Mucosa of descending colon (tissue), 3 donors: ENCODE results near the gene CYP46A1. TPM values are rescaled to one million over a fixed set of nuclear protein-coding genes. Genes with fewer than 3 reads are reported as not detected.
"Not testable (repeated sequence)": the region's sequence is repeated elsewhere in the genome, so short reads cannot be mapped to it uniquely, and the experiment has no call there.

Source experiments
- ATAC-seq: fragments of 200-7000 bp; cut with Tn5 transposase; one replicate; pipeline ENCODE4 v1.9.1; 2020; ENCODE audit warnings: mild to moderate bottlenecking, moderate library complexity
- DNase-seq, 3 donors: peaks; one replicate each; pipeline ENCODE4 v3.0.0-alpha.2; 2020
- H3K36me3 ChIP-seq: fragments of 200-600 bp; one replicate; pipeline ENCODE4 v1.8.0; 2021; ENCODE audit warnings: low read depth, mild to moderate bottlenecking
- H3K4me1 ChIP-seq: fragments of 200-600 bp; one replicate; pipeline ENCODE4 v1.8.0; 2021; ENCODE audit warnings: low read depth, mild to moderate bottlenecking
- H3K4me3 ChIP-seq: fragments of 200-600 bp; one replicate; pipeline ENCODE4 v1.8.0; 2021; ENCODE audit warnings: mild to moderate bottlenecking
- H3K9me3 ChIP-seq: fragments of 200-600 bp; one replicate; pipeline ENCODE4 v1.8.0; 2021; ENCODE audit warnings: mild to moderate bottlenecking
- intact Hi-C, 2 donors: fragments of 100-400 bp; cut with DNase I in 1 of 2; cut with micrococcal nuclease in 1 of 2; formaldehyde crosslinking; loops; one replicate each; pipeline versions ENCODE4 v1.11.0 to v1.11.1; 2022; cut with DNase I, micrococcal nuclease
- total RNA-seq, 3 donors: library from RNA; stranded (reverse); fragmentation: NEBNext Ultra II Directional in 2 of 3; extraction: Animal tissue kit (Norgen Biotek cat#: 25700) in 2 of 3; gene quantifications; one replicate each; pipeline versions ENCODE4 v1.2.1 to v1.2.4, GENCODE V29; 2021 to 2023
- TF ChIP-seq, protein P1 (sequence below): fragments of 200-600 bp; IDR thresholded peaks from one replicate; pipeline ENCODE4 v1.8.0; 2022; ENCODE audit warnings: antibody characterized with exemption, mild to moderate bottlenecking
- donor health status: DM: no; HTN: no; CAD: no; lungs with moderate emphysema.
- donor health status: DM: no; HTN: no; CAD: no.
- donor health status: DM: no; HTN: yes; CAD: no.

Gene CYP46A1
- total RNA-seq, 3 donors from 2014 or later, result 0.14 to 1.0 (median 0.22) TPM

DNA sequence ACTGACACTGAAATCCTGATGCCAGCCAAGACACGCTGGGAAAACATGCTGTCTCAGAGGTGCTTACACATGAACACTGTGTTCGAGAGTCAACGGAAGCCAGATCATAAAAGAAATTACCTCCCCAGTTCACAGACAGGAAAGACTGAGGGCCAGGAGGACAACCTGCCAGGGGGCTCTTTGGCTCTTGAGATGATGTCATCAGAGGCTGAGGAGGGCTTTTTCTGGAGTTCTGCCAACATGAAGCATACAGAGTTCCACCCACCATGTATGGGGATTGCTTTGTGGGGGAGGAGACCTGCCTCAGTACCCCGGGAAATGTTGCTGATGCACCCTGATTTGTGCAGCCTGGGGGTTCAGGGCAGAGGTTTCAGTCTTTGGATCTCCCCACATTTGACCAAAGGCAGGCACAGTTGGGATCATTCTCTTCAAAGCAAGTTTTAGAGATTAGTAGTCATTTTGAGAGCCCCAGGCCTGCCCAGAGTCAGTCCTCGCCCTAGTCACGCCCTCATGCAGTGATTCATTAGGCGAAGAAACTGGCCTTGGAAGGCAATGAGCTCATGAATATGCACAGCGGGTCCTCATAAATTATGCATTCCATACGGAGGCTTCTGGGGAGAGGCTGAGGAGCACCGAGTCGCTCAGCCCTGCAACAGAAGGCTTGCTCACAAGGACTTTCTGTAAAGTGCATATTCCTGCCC, 74.2 kb downstream of the CYP46A1 start:
- ATAC-seq, result peak; percentile 44
- Histone ChIP-seq H3K36me3 (no peaks in the 10 kb centered on the region), H3K4me3 (no peak overlapping the region), H3K9me3 (no peaks in the 10 kb centered on the region), H3K4me1 (peaks cover 3% of the 10 kb centered on the region)
- intact Hi-C loops, result no loop called here
- TF ChIP-seq, protein P1, sequence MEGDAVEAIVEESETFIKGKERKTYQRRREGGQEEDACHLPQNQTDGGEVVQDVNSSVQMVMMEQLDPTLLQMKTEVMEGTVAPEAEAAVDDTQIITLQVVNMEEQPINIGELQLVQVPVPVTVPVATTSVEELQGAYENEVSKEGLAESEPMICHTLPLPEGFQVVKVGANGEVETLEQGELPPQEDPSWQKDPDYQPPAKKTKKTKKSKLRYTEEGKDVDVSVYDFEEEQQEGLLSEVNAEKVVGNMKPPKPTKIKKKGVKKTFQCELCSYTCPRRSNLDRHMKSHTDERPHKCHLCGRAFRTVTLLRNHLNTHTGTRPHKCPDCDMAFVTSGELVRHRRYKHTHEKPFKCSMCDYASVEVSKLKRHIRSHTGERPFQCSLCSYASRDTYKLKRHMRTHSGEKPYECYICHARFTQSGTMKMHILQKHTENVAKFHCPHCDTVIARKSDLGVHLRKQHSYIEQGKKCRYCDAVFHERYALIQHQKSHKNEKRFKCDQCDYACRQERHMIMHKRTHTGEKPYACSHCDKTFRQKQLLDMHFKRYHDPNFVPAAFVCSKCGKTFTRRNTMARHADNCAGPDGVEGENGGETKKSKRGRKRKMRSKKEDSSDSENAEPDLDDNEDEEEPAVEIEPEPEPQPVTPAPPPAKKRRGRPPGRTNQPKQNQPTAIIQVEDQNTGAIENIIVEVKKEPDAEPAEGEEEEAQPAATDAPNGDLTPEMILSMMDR, result no peak
- no peak for DNase-seq

DNA sequence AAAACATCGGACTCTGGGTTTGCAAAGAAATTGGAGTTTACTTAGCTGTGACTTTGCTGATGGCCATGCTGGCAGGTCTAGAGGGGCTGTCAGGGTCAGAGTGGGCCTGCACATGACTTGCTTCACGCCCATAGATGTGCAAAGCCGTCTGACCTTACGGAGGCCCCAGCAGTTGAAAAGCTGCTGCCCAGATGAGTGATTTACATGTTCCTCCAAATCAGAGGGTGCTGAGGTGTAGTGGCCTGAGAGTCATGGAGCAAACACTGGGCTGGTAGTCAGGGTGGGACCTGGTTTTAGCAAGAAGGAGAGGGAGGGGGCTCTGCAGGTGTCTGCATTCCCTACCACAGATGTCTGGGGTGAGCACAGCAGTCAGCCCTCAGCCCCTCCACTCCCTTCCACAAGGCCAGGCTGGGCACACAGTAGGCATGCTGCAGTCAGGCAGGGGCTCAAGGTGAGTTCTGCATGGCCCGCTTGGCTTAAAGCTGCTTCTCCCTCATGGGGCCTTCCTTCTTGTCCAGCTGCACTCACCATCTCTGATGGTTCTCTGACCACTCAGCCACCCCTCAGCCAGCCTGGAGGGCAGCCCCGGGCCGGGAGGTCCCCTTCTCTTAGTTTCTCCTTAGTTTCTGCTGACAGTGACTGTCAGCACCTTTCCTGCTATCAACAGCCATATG, 74.9 kb downstream of the CYP46A1 start:
- TF ChIP-seq, protein P1, result no peak
- Histone ChIP-seq H3K4me1 (peaks cover 3% of the 10 kb centered on the region), H3K9me3 (no peaks in the 10 kb centered on the region), H3K36me3 (no peaks in the 10 kb centered on the region), H3K4me3 (no peak overlapping the region)
- ATAC-seq (no peak), DNase-seq (no peak)
- intact Hi-C loops, result no loop called here

DNA sequence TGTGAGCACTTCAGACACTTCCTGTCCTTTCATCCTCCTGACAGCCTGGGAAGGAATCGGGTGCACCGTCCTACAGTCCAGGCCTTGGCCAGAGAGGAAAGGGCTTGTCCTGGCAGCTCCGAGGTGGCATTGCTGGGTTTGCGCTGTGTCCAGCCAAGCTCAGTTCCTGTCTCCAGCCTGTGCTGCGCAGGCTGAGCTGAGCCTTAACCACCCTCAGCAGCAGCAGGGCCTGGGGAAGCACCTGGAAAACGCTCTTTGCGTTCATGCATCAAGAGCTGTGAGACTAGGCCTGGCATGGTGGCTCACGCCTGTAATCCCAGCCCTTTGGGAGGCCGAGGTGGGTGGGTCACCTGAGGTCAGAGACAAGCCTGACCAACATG, 75.4 kb downstream of the CYP46A1 start:
- intact Hi-C loops, result no loop called here
- Histone ChIP-seq H3K4me3 (no peak overlapping the region), H3K9me3 (no peaks in the 10 kb centered on the region), H3K4me1 (peaks cover 3% of the 10 kb centered on the region), H3K36me3 (no peaks in the 10 kb centered on the region)
- ATAC-seq (no peak), DNase-seq (no peak)
- TF ChIP-seq, protein P1, result no peak

DNA sequence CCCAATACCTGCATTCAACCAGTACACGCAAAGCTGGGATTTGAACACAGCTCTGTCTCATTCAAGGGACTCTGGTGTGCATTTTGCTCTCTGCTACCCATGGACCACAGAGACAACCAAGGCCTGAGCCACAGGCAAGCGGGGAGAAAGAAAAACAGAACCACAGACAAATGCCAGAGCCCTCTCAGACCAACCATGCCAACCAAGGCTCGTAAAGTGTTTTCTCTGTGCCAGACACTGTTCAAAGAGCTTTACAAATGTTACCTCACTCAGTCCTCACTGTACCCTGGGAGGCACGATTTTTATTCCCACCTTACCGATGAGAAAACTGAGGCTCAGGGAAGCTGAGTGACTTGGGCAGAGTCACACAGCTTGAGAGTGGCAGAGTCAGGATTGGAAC, 76.7 kb downstream of the CYP46A1 start:
- intact Hi-C loops, result no loop called here
- TF ChIP-seq, protein P1, result no peak
- Histone ChIP-seq H3K4me3 (no peak overlapping the region), H3K4me1 (peaks cover 2% of the 10 kb centered on the region), H3K9me3 (no peaks in the 10 kb centered on the region), H3K36me3 (no peaks in the 10 kb centered on the region)
- DNase-seq (no peak), ATAC-seq (no peak)

DNA sequence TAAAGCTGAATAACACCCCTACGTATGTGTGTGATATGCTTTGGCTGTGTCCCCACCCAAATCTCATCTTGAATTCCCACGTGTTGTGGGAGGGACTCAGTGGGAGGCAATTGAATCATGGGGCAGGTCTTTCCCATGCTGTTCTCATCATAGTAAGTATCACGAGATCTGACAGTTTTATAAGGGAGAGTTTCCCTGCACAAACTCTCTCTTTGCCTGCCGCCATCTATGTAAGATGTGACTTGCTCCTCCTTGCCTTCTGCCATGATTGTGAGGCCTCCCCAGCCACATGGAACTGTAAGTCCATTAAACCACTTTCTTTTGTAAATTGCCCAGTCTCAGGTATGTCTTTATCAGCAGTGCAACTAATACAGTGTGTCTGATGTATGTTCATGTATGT, 78.8 kb downstream of the CYP46A1 start:
- H3K4me3 ChIP-seq, intact Hi-C loops, DNase-seq, H3K36me3 ChIP-seq, H3K4me1 ChIP-seq, ATAC-seq, H3K9me3 ChIP-seq: not testable (repeated sequence)

DNA sequence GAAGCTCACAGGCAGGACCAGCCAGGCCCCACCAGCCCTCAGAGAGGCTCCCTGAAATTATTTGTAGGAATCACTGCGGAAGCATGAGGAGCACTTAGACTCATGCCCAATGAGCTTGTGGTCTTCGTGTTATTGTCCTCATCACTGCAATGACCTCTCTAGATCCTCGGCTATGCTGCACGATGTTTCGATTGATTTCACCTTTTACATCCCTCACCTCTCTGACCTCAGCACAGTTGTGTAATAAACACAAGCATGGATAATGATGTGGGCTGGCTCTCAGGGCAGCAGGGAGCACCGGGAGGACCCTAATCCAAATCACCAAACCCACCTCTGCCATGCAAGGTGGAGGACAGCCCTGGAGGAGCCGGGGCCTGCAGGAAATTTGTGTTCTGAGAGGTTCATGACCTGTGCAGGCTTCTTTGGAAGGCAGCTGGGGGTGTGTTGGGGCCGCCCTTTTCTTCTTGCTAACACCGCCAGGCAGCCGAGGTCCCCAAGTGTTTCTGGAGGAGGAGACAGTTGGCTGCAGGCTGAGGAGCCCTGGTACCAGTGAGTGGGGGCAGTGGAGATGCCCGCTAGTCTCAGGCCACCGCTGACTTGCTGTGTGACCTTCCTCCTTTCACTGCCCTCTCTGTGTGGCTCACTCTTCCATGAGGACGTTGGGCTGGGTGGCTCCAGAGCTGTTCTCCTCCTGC, 79.6 kb downstream of the CYP46A1 start:
- DNase-seq, result no peak
- ATAC-seq, result no peak
- no peaks in the 10 kb centered on the region for H3K9me3 ChIP-seq
- TF ChIP-seq, protein P1, result no peak
- intact Hi-C loops, result no loop called here
- H3K4me3 ChIP-seq, result no peak overlapping the region
- H3K36me3 ChIP-seq, result no peaks in the 10 kb centered on the region
- H3K4me1 ChIP-seq, result no peaks in the 10 kb centered on the region
